T-helper 22 cell (primary cell): ENCODE data around the gene BMERB1.
"Not testable (repeated sequence)": the region's sequence is repeated elsewhere in the genome, so short reads cannot be mapped to it uniquely, and the experiment has no call there.

ENCODE experiments used
- DNase-seq: peaks from one replicate; pipeline ENCODE4 v3.0.0-alpha.2; 2020; ENCODE audit warnings: low read depth

BMERB1 gene

GRCh38 chr16:15434425-15435215 is at the start of gene BMERB1:
BMERB1 (plus strand) TSS chr16:15434588; CDS start chr16:15434654, 66 bp downstream.
- no peak for DNase-seq

DNA sequence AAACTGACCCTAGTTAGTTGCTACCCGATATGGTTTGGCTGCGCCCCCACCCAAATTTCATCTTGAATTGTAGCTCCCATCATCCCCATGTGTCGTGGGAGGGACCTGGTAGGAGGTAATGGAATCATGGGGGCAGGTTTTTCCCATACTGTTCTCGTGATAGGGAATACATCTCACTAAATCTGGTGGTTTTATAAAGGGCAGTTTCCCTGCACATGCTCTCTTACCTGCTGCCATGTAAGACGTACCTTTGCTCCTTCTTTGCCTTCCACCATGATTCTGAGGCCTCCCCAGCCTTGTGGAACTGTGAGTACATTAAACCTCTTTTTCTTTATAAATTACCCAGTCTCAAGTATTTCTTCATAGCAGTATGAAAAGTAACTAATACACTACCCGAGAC is 46.3 kb upstream of the BMERB1 start:
- DNase-seq: not testable (repeated sequence)

DNA sequence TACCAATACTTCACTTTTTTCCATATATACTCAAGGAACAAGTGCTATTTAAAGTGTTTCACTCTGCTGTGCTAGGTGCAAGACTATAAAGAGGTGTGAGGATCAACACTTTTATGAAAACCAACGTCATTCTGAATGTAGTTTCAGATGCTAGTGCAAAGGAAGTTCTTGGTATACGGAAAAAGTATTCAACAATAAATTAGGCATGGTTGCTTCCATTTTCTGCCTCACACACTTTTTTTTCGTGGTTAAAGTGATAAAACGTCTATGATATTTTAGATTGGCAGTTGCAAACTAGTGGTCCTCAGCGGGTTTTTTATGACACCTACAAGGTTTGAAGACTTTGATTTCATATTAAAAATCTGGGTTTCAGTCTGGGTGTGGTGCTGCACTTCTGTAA is 44.5 kb upstream of the BMERB1 start:
- DNase-seq: not testable (repeated sequence)

GRCh38 chr16:15393025-15393424 is 41.4 kb upstream of the BMERB1 start:
- DNase-seq: not testable (repeated sequence)

DNA sequence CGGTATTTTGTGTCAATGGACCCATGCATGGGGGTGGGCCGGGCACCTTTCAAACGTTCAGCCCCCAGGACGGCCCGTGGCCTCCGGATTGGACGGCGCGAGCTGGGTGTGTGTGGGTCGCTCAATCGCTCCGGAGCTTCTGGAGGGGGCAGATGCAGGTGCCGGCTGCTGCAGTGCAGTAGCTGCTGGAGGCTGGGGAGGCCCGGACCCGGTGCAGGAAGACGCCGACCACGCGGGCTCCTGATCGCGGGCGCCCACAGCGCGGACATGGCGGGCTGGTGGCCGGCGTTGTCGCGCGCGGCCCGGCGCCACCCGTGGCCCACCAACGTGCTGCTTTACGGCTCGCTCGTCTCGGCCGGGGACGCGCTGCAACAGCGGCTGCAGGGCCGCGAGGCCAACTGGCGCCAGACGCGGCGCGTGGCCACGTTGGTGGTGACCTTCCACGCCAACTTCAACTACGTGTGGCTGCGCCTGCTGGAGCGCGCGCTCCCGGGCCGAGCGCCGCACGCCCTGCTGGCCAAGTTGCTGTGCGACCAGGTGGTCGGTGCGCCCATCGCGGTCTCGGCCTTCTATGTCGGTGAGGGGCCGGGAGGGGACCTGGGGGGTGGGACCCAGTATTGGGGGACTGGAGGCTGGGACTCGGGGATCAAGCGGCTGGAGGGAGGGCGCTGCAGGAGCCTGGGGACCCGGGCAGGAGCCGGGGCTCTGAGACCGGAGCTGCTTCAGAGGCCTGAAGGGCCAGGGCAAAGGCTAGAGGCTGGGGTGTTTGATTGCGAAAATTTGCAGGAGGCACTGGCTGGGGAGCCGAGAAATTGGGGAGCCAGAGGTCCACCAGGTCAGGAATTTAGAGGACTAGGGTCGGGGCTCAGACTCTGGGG is 38.5 kb upstream of the BMERB1 start, which contains the start of gene MPV17L:
Gene MPV17L, plus strand, starts transcription at position 124 of the 878 bp plus-strand sequence. Its CDS starts 144 bp downstream, at position 268.
- not testable (repeated sequence) for DNase-seq

- not testable (repeated sequence) for DNase-seq
Observed at GRCh38 chr16:15396509-15396829, 37.9 kb upstream of the BMERB1 start.

GRCh38 chr16:15396948-15397594 is 37.3 kb upstream of the BMERB1 start:
- DNase-seq: no peak

DNA sequence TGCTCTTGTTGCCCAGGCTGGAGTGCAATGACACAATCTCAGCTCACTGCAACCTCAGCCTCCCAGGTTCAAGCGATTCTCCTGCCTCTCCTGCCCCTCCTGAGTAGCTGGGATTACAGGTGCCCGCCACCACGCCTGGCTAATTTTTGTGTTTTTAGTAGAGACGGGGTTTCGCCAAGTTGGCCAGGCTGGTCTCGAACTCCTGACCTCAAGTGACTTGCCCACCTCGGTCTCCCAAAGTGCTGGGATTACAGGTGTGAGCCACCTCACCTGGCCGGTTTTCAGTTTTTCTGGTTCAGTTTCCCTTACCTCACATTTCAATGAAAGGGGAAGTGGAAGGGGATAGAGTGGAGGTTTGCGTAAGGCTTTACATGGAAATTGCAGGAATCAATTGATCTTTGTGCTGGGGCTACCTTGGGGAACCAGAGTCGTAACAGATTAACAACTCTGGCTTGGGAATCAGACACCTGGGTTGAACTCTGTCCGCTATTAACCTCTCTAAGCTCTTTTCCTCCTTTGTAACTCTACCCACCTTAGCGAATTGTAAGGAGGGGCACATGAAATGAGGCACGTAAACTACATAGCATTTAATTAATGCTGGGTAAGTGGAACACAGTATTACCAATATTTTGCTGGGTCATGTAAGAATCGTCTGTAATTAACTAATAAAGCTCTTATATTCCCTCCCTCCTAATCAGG is 35.6 kb upstream of the BMERB1 start:
- no peak for DNase-seq

DNA sequence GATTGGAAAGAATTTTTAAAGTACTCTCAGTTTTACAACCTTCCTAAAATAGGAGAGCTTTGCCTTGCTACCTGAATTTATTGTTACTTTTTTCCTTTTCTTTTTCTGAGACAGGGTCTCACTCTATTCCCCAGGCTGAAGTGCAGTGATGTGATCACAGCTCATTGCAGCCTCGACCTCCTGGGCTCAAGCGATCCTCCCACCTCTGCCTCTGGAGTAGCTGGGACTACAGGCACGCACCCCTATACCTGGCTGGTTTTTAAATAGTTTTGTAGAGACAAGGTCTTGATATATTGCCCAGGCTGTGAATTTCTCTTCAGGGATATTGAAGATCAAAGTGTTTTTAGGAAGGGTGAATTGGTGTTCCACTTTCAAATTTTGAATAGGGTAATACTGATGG is 35.1 kb upstream of the BMERB1 start:
- no peak for DNase-seq

GRCh38 chr16:15400314-15400713 is 34.1 kb upstream of the BMERB1 start:
- not testable (repeated sequence) for DNase-seq

GRCh38 chr16:15401972-15402371 is 32.4 kb upstream of the BMERB1 start:
- no peak for DNase-seq

- no peak for DNase-seq
Observed at GRCh38 chr16:15403392-15403995, 30.9 kb upstream of the BMERB1 start.

DNA sequence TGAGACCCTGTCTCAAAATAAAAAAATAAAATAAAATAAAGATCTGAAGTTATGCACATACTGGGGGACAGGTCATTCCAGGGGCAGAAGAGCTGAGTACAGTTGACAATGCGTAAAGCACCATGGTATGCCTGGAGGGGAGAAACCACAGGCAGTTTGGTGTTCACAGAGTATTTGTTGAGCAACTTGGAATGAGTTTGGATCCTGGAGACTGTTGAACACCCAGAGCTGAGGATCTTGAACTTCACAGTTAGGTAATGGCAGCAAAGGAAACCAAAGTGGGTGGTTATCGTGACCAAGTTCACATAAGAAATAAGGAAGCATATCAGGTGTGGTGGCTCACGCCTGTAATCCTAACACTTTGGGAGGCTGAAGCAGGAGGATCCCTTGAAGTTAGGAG is 30.3 kb upstream of the BMERB1 start:
- not testable (repeated sequence) for DNase-seq

DNA sequence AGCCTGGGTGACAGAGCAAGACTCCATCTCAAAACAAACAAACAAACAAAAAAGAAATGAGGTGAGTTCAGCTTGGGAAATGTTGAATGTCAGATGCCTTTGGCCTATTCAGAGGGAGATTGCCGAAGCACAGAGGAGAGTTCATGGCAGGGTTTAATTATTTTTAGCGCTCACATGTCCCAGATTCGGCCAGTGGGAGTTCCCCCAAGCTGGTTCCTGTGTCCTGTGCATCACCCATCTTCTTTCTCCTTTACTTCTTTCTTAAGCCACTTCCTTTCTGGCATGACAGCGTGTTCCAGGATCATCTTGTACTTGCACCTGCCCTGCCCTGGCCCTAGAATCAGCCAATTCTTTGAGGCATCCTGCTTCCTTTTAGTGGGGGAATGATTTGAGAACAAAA is 29.6 kb upstream of the BMERB1 start:
- no peak for DNase-seq

- DNase-seq: not testable (repeated sequence)
Observed at GRCh38 chr16:15407756-15408155, 26.6 kb upstream of the BMERB1 start.

DNA sequence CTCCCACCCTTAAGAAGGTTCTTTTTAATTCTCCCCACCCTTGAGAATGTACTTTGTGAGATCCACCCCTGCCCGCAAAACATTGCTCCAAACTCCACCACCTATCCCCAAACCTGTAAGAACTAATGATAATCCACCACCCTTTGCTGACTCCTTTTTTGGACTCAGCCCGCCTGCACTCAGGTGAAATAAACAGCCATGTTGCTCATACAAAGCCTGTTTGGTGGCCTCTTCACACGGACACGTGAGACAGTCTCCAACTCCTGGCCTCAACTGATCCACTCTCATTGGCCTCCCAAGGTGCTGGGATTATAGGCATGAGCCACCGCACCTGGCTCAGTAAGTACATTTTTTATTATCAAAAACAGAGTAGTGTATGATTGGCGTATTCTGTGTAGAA is 24.9 kb upstream of the BMERB1 start:
- not testable (repeated sequence) for DNase-seq

DNA sequence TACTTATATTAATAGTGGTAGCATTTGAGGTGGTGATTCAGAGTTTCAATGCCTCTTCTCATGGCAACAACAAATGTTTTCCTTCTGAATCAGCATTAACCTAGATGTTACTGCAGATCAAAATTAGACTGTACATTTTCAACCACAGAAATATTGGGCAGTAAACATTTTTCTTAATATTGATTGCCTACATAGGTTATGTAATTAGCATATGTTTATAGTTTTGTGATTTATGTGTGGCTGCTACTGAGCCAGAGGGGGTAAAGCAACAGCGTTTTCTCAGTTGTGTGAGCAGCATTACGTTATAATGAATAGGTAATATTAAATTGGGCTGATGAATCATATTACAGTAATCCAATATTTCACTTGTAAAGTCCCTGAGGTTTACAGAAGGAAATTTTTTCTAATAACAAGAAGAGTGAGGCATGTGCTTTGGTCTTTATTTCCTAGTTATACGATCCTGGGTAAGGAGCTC is 18.8 kb upstream of the BMERB1 start:
- no peak for DNase-seq

- DNase-seq: no peak
Observed at GRCh38 chr16:15417197-15417596, 17.2 kb upstream of the BMERB1 start.

DNA sequence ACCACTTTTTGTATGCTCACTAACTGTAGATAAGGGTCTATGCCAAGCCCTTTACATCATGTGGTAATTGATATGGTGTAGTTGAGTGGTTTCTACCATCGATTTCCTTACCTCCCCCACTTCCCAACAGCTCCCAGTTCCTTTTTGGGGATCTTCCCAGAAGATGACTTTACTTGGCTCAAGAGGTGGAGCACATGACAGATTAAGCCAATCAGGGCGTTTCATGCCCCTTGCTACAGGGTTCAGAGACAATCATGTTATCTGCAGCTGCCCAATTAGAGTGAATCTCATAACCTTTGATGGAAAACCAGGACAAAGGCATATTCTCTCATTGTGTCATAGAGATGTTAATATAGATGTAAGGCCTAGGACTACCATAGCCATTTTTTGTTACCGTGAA is 16.2 kb upstream of the BMERB1 start:
- DNase-seq: no peak

DNA sequence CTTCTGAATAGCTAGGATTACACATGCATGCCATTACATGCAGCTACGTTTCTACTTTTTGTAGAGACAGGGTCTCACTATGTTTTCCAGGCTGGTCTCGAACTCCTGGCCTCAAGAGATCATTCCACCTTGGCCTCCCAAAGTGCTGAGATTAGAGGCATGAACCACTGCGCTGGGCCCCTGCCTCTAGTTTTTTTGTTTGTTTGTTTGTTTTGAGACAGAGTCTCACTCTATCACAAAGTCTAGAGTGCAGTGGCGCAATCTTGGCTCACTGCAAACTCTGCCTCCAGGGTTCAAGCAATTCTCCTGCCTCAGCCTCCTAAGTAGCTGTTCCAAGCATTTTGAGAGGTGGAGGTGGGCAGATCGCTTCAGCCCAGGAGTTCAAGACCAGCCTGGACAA is 12.7 kb upstream of the BMERB1 start:
- not testable (repeated sequence) for DNase-seq

- DNase-seq: no peak
Observed at GRCh38 chr16:15422222-15422621, 12.2 kb upstream of the BMERB1 start.
